Measurements from ENCODE around the gene PCDHB6.

DNA sequence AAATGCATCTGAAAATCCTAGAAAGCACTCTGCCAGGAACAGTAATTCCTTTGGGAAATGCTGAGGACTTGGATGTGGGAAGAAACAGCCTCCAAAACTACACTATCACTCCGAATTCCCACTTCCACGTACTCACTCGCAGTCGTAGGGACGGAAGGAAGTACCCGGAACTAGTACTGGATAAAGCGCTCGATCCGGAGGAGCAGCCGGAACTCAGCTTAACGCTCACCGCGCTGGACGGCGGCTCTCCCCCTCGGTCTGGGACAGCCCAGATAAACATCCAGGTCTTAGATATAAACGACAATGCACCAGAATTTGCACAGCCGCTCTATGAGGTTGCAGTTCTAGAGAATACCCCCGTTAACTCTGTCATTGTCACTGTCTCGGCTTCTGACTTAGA, 48.8 kb upstream of the PCDHB6 start:
- TF ChIP-seq CTCF (conservative IDR thresholded peaks at IDR 0.05; ENCODE audit: low read length) (no peak), EZH2phosphoT487 (IDR thresholded peaks at IDR 0.05; ENCODE audit: borderline replicate concordance, low read depth, low read length) (no peak)

All from OCI-LY7 (cell line).